Measurements from ENCODE around the gene MAGI2.

Gene MAGI2

GRCh38 chr7:79406371-79406770 is 47.1 kb downstream of the MAGI2 start:
- Histone ChIP-seq H3K9ac (ENCODE audit: low read length) (no peak overlapping the region), H3K27me3 (ENCODE audit: control insufficient read depth, insufficient read depth, low read length) (no peaks in the 10 kb centered on the region), H3K9me3 (ENCODE audit: control insufficient read depth, low read depth, low read length) (no peaks in the 10 kb centered on the region), H3K4me3 (ENCODE audit: low read length) (no peak overlapping the region), H3K27ac (ENCODE audit: low read length) (no peak overlapping the region), H3K36me3 (ENCODE audit: control insufficient read depth, low read depth, low read length) (no peaks in the 10 kb centered on the region), H3K4me1 (ENCODE audit: control insufficient read depth, low read depth, low read length) (no peaks in the 10 kb centered on the region)

GRCh38 chr7:79405368-79405767 is 48.1 kb downstream of the MAGI2 start:
- H3K4me1 ChIP-seq (ENCODE audit: control insufficient read depth, low read depth, low read length) = no peaks in the 10 kb centered on the region
- no peak overlapping the region for H3K27ac ChIP-seq (ENCODE audit: low read length)
- no peaks in the 10 kb centered on the region for H3K9me3 ChIP-seq (ENCODE audit: control insufficient read depth, low read depth, low read length)

GRCh38 chr7:79403879-79404278 is 49.6 kb downstream of the MAGI2 start:
- Histone ChIP-seq H3K27ac (ENCODE audit: low read length) (no peak overlapping the region), H3K4me1 (ENCODE audit: control insufficient read depth, low read depth, low read length) (no peaks in the 10 kb centered on the region), H3K27me3 (ENCODE audit: control insufficient read depth, insufficient read depth, low read length) (no peaks in the 10 kb centered on the region), H3K9me3 (ENCODE audit: control insufficient read depth, low read depth, low read length) (no peaks in the 10 kb centered on the region), H3K36me3 (ENCODE audit: control insufficient read depth, low read depth, low read length) (no peaks in the 10 kb centered on the region), H3K4me3 (ENCODE audit: low read length) (no peak overlapping the region), H3K9ac (ENCODE audit: low read length) (no peak overlapping the region)

More at GRCh38 chr7:79405368-79405767, 48.1 kb downstream of the MAGI2 start:
- no peak overlapping the region for H3K4me3 ChIP-seq (ENCODE audit: low read length)
- H3K9ac ChIP-seq (ENCODE audit: low read length) = no peak overlapping the region
- no peaks in the 10 kb centered on the region for H3K36me3 ChIP-seq (ENCODE audit: control insufficient read depth, low read depth, low read length)
- H3K27me3 ChIP-seq (ENCODE audit: control insufficient read depth, insufficient read depth, low read length) = no peaks in the 10 kb centered on the region

- Histone ChIP-seq H3K27ac (ENCODE audit: low read length) (no peak overlapping the region), H3K27me3 (ENCODE audit: control insufficient read depth, insufficient read depth, low read length) (no peaks in the 10 kb centered on the region), H3K4me1 (ENCODE audit: control insufficient read depth, low read depth, low read length) (no peaks in the 10 kb centered on the region), H3K9me3 (ENCODE audit: control insufficient read depth, low read depth, low read length) (no peaks in the 10 kb centered on the region), H3K9ac (ENCODE audit: low read length) (no peak overlapping the region), H3K36me3 (ENCODE audit: control insufficient read depth, low read depth, low read length) (no peaks in the 10 kb centered on the region), H3K4me3 (ENCODE audit: low read length) (no peak overlapping the region)
Measured at GRCh38 chr7:79403451-79403850, 50.0 kb downstream of the MAGI2 start.

- Histone ChIP-seq H3K27me3 (ENCODE audit: control insufficient read depth, insufficient read depth, low read length) (no peaks in the 10 kb centered on the region), H3K9me3 (ENCODE audit: control insufficient read depth, low read depth, low read length) (no peaks in the 10 kb centered on the region), H3K9ac (ENCODE audit: low read length) (no peak overlapping the region), H3K4me1 (ENCODE audit: control insufficient read depth, low read depth, low read length) (no peaks in the 10 kb centered on the region), H3K36me3 (ENCODE audit: control insufficient read depth, low read depth, low read length) (no peaks in the 10 kb centered on the region), H3K27ac (ENCODE audit: low read length) (no peak overlapping the region), H3K4me3 (ENCODE audit: low read length) (no peak overlapping the region)
Measured at GRCh38 chr7:79401254-79401653, 52.2 kb downstream of the MAGI2 start.

GRCh38 chr7:79400222-79400621 is 53.2 kb downstream of the MAGI2 start:
- H3K4me1 ChIP-seq (ENCODE audit: control insufficient read depth, low read depth, low read length) = no peaks in the 10 kb centered on the region

GRCh38 chr7:79398138-79398749 is 55.2 kb downstream of the MAGI2 start:
- H3K27me3 ChIP-seq (ENCODE audit: control insufficient read depth, insufficient read depth, low read length) = no peaks in the 10 kb centered on the region
- no peak overlapping the region for H3K27ac ChIP-seq (ENCODE audit: low read length)
- no peaks in the 10 kb centered on the region for H3K9me3 ChIP-seq (ENCODE audit: control insufficient read depth, low read depth, low read length)
- H3K4me1 ChIP-seq (ENCODE audit: control insufficient read depth, low read depth, low read length) = no peaks in the 10 kb centered on the region
- no peak overlapping the region for H3K9ac ChIP-seq (ENCODE audit: low read length)
- no peak overlapping the region for H3K4me3 ChIP-seq (ENCODE audit: low read length)
- no peaks in the 10 kb centered on the region for H3K36me3 ChIP-seq (ENCODE audit: control insufficient read depth, low read depth, low read length)

More at GRCh38 chr7:79400222-79400621, 53.2 kb downstream of the MAGI2 start:
- no peaks in the 10 kb centered on the region for H3K9me3 ChIP-seq (ENCODE audit: control insufficient read depth, low read depth, low read length)
- no peaks in the 10 kb centered on the region for H3K27me3 ChIP-seq (ENCODE audit: control insufficient read depth, insufficient read depth, low read length)
- H3K4me3 ChIP-seq (ENCODE audit: low read length) = no peak overlapping the region
- H3K27ac ChIP-seq (ENCODE audit: low read length) = no peak overlapping the region
- no peak overlapping the region for H3K9ac ChIP-seq (ENCODE audit: low read length)
- no peaks in the 10 kb centered on the region for H3K36me3 ChIP-seq (ENCODE audit: control insufficient read depth, low read depth, low read length)

GRCh38 chr7:79386688-79387422 is 66.6 kb downstream of the MAGI2 start:
- Histone ChIP-seq H3K27me3 (ENCODE audit: control insufficient read depth, insufficient read depth, low read length) (no peaks in the 10 kb centered on the region), H3K4me3 (ENCODE audit: low read length) (no peak overlapping the region), H3K36me3 (ENCODE audit: control insufficient read depth, low read depth, low read length) (no peaks in the 10 kb centered on the region), H3K27ac (ENCODE audit: low read length) (no peak overlapping the region), H3K4me1 (ENCODE audit: control insufficient read depth, low read depth, low read length) (no peaks in the 10 kb centered on the region), H3K9ac (ENCODE audit: low read length) (no peak overlapping the region), H3K9me3 (ENCODE audit: control insufficient read depth, low read depth, low read length) (no peaks in the 10 kb centered on the region)

GRCh38 chr7:79381921-79382320 is 71.5 kb downstream of the MAGI2 start:
- no peaks in the 10 kb centered on the region for H3K36me3 ChIP-seq (ENCODE audit: control insufficient read depth, low read depth, low read length)
- H3K4me1 ChIP-seq (ENCODE audit: control insufficient read depth, low read depth, low read length) = no peaks in the 10 kb centered on the region
- H3K27me3 ChIP-seq (ENCODE audit: control insufficient read depth, insufficient read depth, low read length) = no peaks in the 10 kb centered on the region
- no peaks in the 10 kb centered on the region for H3K9me3 ChIP-seq (ENCODE audit: control insufficient read depth, low read depth, low read length)
- H3K4me3 ChIP-seq (ENCODE audit: low read length) = no peak overlapping the region
- H3K9ac ChIP-seq (ENCODE audit: low read length) = no peak overlapping the region
- no peak overlapping the region for H3K27ac ChIP-seq (ENCODE audit: low read length)

- H3K9ac ChIP-seq (ENCODE audit: low read length) = no peak overlapping the region
- no peaks in the 10 kb centered on the region for H3K9me3 ChIP-seq (ENCODE audit: control insufficient read depth, low read depth, low read length)
- H3K36me3 ChIP-seq (ENCODE audit: control insufficient read depth, low read depth, low read length) = no peaks in the 10 kb centered on the region
- H3K27me3 ChIP-seq (ENCODE audit: control insufficient read depth, insufficient read depth, low read length) = no peaks in the 10 kb centered on the region
- no peak overlapping the region for H3K4me3 ChIP-seq (ENCODE audit: low read length)
- H3K27ac ChIP-seq (ENCODE audit: low read length) = no peak overlapping the region
- H3K4me1 ChIP-seq (ENCODE audit: control insufficient read depth, low read depth, low read length) = no peaks in the 10 kb centered on the region
Measured at GRCh38 chr7:79377097-79377496, 76.4 kb downstream of the MAGI2 start.

- Histone ChIP-seq H3K9me3 (ENCODE audit: control insufficient read depth, low read depth, low read length) (no peaks in the 10 kb centered on the region), H3K4me3 (ENCODE audit: low read length) (no peak overlapping the region), H3K4me1 (ENCODE audit: control insufficient read depth, low read depth, low read length) (no peaks in the 10 kb centered on the region), H3K27ac (ENCODE audit: low read length) (no peak overlapping the region), H3K36me3 (ENCODE audit: control insufficient read depth, low read depth, low read length) (no peaks in the 10 kb centered on the region), H3K9ac (ENCODE audit: low read length) (no peak overlapping the region), H3K27me3 (ENCODE audit: control insufficient read depth, insufficient read depth, low read length) (no peaks in the 10 kb centered on the region)
Measured at GRCh38 chr7:79376299-79377025, 77.0 kb downstream of the MAGI2 start.

All from iPS-18a (cell line).